ENCODE results near the gene MCHR1.

The MCHR1 gene

DNA sequence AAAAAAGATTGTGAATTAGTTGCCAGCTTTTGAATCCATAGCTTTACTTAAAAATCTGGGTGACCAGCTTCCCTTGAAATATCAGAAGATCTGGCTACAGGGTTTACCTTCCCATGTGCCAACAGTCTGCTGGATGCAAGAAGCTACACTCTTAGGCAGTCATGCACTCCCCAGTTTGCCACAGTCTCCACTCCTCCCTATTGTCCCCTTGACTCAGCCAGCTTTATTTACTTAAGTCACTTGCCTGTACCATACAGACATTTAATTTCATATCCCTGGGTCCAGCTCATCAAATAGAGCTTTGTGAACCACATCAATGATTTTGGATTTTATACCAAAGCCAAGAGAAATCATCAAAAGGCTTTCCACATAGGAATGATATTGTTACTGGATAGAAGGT lies 12.2 kb downstream of the MCHR1 start:
- no peak overlapping the region for H3K4me3 ChIP-seq (ENCODE audit: low read depth, low read length)
- DNase-seq (ENCODE audit: low read depth), result no peak
- TF ChIP-seq, protein P1, sequence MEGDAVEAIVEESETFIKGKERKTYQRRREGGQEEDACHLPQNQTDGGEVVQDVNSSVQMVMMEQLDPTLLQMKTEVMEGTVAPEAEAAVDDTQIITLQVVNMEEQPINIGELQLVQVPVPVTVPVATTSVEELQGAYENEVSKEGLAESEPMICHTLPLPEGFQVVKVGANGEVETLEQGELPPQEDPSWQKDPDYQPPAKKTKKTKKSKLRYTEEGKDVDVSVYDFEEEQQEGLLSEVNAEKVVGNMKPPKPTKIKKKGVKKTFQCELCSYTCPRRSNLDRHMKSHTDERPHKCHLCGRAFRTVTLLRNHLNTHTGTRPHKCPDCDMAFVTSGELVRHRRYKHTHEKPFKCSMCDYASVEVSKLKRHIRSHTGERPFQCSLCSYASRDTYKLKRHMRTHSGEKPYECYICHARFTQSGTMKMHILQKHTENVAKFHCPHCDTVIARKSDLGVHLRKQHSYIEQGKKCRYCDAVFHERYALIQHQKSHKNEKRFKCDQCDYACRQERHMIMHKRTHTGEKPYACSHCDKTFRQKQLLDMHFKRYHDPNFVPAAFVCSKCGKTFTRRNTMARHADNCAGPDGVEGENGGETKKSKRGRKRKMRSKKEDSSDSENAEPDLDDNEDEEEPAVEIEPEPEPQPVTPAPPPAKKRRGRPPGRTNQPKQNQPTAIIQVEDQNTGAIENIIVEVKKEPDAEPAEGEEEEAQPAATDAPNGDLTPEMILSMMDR (IDR thresholded peaks at IDR 0.05; ENCODE audit: low read depth, low read length, missing control alignments), result no peak

DNA sequence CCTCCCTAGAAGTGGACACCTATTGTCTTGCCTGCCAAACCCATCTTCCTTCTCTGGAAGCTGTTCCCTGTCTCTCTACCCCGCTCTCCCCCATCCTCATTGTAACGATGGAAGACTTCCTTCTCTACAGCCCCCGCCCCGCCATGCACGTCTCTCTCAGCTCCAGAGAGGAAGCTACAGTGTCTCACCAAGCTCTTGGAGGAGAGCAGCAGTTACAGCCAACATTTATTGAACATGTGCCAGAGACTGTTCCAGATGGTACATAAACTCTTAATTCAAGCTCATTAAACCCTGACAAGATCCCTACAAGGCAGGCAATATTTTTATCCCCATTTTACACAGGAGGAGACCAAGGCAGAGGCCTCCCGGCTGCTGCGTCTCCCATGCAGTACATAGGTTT lies 15.1 kb downstream of the MCHR1 start:
- H3K4me3 ChIP-seq (ENCODE audit: low read depth, low read length), result no peak overlapping the region
- TF ChIP-seq, protein P1 (IDR thresholded peaks at IDR 0.05; ENCODE audit: low read depth, low read length, missing control alignments), result no peak
- no peak for DNase-seq (ENCODE audit: low read depth)

DNA sequence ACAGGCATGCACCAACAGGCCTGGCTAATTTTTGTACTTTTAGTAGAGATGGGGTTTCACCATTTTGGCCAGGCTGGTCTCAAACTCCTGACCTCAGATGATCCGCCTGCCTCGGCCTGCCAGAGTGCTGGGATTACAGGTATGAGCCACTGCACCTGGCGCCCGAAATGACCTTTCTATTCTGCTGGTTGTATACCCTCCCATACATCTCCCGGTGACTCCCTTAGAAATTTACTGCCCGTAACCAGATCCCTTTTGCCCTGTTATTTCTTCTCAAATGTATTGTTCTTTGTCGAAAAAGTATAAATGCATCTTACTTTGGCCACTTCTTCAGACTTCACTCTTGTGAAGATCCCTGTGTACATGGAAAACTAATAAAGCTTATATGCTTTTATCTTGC lies 22.0 kb downstream of the MCHR1 start:
- no peak overlapping the region for H3K4me3 ChIP-seq (ENCODE audit: low read depth, low read length)
- TF ChIP-seq, protein P1 (IDR thresholded peaks at IDR 0.05; ENCODE audit: low read depth, low read length, missing control alignments), result no peak
- no peak for DNase-seq (ENCODE audit: low read depth)

DNA sequence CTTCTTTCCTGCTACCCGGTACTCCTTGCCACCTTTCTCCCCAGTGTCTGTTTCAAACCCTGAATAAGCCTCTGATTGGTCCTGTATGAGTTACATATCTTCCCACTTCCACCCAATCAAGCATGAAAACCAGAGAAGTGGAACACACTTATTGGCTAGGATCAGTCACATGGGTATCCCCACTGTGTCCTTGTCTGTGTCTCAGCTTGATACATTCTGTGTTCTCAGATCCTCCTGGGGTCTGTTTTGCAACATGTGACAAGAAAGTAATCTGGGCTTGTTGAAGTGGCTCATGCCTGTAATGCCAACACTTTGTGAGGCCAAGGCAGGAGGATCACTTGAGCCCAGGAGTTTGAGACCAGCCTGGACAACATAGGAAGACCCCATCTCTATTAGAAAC lies 23.9 kb downstream of the MCHR1 start:
- no peak overlapping the region for H3K4me3 ChIP-seq (ENCODE audit: low read depth, low read length)
- TF ChIP-seq, protein P1 (IDR thresholded peaks at IDR 0.05; ENCODE audit: low read depth, low read length, missing control alignments), result no peak
- DNase-seq (ENCODE audit: low read depth), result no peak

DNA sequence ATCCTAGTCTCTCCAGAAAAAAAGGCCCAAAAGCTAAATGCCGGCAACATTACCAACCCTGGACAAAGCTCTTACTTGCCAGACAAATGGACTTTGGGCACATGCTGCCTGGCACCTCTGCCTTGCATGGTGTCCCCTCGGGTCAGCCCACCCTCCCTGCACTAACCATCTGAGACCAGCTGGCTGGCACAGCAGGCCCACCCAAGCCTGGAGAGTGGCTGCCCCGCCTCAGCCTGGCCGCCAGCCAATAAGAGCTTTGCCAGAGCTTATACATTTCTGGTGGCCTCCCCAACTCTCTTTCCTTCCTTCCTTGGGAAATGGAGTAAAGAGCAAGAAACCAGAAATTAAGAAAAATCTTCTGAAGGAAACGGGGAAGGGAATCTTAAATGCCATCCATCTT lies 24.5 kb downstream of the MCHR1 start:
- H3K4me3 ChIP-seq (ENCODE audit: low read depth, low read length), result no peak overlapping the region
- DNase-seq (ENCODE audit: low read depth), result no peak
- TF ChIP-seq, protein P1 (IDR thresholded peaks at IDR 0.05; ENCODE audit: low read depth, low read length, missing control alignments), result no peak

DNA sequence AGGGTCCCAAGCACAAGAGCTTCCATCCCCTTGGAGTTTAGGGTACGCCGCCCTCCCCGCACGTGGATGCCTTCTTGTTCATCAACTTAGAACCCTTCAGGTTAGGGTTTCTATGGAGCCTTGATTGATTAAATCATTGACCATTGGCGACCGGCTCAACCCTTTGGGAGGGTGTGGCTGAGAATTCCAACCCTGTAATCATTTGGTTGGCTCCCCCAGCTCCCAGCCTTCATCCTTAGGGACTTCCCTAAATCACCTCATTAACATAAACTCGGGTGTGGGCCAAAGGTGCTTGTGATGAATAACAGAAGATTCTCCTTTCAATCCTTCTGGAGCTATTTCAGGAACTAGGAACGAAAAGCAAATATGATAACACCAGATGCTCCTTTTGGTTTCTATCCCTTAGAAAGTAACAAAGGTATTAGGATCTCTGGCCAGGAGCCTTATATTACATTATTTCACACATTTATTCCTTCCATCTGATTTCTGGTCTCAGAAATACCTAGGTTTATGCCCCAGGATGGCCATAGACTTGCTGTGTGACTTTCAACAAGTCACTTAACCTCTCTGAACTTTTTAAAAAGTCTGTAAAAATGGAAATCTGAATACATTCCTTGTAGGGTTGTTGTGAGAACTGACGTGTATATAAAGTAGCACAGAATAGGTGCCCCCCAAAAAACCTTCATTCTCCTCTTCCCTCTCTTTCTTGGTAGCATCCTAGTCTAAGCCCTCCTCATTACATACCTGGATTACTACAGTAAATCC lies 26.8 kb downstream of the MCHR1 start:
- no peak overlapping the region for H3K4me3 ChIP-seq (ENCODE audit: low read depth, low read length)
- no peak for DNase-seq (ENCODE audit: low read depth)
- TF ChIP-seq, protein P1 (IDR thresholded peaks at IDR 0.05; ENCODE audit: low read depth, low read length, missing control alignments), result no peak

DNA sequence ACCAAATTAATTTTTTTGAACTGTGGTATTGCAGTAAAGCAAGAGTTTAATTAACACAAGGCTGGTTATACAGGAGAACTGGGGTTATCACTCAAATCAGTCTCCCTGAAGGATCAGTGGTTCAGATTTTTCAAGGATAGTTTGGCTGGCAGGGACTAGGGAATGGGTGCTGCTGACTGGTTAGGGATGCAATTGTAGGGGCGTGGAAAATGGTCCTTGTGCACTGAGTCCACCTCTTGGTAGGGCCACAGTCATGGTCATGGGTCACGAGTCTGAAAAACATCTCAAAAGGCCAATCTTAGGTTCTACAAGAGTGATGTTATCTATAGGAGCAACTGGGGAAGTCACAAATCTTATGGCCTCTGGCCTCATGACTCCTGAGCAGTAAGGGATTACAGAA lies 27.9 kb downstream of the MCHR1 start:
- DNase-seq (ENCODE audit: low read depth), result no peak
- TF ChIP-seq, protein P1 (IDR thresholded peaks at IDR 0.05; ENCODE audit: low read depth, low read length, missing control alignments), result no peak
- no peak overlapping the region for H3K4me3 ChIP-seq (ENCODE audit: low read depth, low read length)
